ENCODE results near the gene PLA2G4A. TPM values are rescaled to one million over a fixed set of nuclear protein-coding genes. Genes with fewer than 3 reads are reported as not detected.

The PLA2G4A gene
- total and polyA plus RNA-seq, 2 experiments from 2014 or later, result 1.1 to 3.8 TPM

- Histone ChIP-seq H4K20me1 (replicated peaks; ENCODE audit: insufficient read depth) (no peaks in the 10 kb centered on the region), H3K9me2 (ENCODE audit: insufficient read depth) (no peaks in the 10 kb centered on the region), H3K4me3 (no peak overlapping the region), H3K4me1 (ENCODE audit: insufficient read depth) (peaks cover 8% of the 10 kb centered on the region; the same call in 1 of the 2 replicates), H3K79me2 (replicated peaks; ENCODE audit: insufficient read depth) (no peaks in the 10 kb centered on the region), H3K27ac (ENCODE audit: low read depth) (no peak overlapping the region), H3K36me3 (ENCODE audit: insufficient read depth) (no peaks in the 10 kb centered on the region), H3K4me2 (no peak overlapping the region), H2AFZ (no peak overlapping the region), H3F3A (replicated peaks; ENCODE audit: low read depth) (no peaks in the 10 kb centered on the region), H3K27me3 (ENCODE audit: insufficient read depth) (no peaks in the 10 kb centered on the region)
- Mint-ChIP-seq H3K36me3 (ENCODE audit: low read depth) (no peaks in the 10 kb centered on the region), H3K27me3 (ENCODE audit: insufficient read depth, low read depth, poor library complexity) (no peaks in the 10 kb centered on the region), H3K4me1 (peaks cover 7% of the 10 kb centered on the region), H3K27ac (no peak overlapping the region), H3K4me3 (no peak overlapping the region), H3K9me3 (no peaks in the 10 kb centered on the region)
- DNase-seq (ENCODE audit: low spot score) (no peak), ATAC-seq (no peak)
- TF ChIP-seq ETS1 (IDR thresholded peaks at IDR 0.05), result no peak
These were observed 148.7 kb downstream of the PLA2G4A start for GRCh38 chr1:186977266-186977957.

DNA sequence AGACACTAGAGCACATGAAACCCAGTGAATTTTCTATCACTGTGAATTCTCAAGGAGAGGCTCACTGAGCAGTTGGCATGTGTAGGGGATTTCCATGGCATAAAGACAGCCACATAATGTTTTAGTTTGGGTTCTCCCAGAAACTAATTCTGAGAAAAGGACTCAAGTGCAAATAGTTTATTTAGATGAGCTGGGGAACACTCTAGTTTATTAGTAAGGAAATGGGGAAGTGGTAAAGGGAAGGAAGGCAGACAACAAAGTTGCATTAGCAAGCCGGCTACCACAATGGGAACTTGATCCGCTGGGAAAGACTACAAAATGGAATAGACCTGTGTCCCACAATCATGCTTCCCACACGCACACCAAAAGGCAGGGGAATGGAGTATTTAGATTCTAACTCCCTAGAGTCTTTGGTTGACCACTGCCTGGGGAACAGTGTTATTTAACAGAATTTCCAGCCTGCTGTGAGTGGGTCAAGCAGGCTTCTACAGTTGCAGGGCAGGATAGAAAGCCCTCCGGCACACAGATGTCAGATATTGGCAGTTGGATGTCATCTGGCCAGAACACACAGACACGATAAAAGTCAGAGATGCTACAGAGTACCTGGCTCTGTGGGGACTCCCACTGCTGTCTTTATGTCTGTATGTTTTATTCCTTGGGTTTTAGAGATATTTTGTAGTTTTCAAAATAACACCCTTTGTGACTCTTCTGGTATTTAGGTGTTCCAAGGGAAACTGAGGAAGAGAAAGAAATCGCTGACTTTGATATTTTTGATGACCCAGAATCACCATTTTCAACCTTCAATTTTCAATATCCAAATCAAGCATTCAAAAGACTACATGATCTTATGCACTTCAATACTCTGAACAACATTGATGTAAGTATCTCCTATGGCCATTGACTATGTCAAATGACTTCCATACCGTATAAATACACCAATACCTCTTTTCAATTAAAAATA is 150.1 kb downstream of the PLA2G4A start:
- Mint-ChIP-seq H3K27me3 (ENCODE audit: insufficient read depth, low read depth, poor library complexity) (no peaks in the 10 kb centered on the region), H3K9me3 (no peaks in the 10 kb centered on the region), H3K36me3 (ENCODE audit: low read depth) (no peaks in the 10 kb centered on the region), H3K4me3 (no peak overlapping the region), H3K4me1 (peaks cover 7% of the 10 kb centered on the region), H3K27ac (no peak overlapping the region)
- H3K79me2 ChIP-seq (replicated peaks; ENCODE audit: insufficient read depth), result no peaks in the 10 kb centered on the region
- H2AFZ ChIP-seq, result no peak overlapping the region; the same call in 1 of the 2 replicates
- H3F3A ChIP-seq (replicated peaks; ENCODE audit: low read depth), result no peaks in the 10 kb centered on the region
- no peak for DNase-seq (ENCODE audit: low spot score)
- H3K4me2 ChIP-seq, result no peak overlapping the region
- no peak overlapping the region for H3K27ac ChIP-seq (ENCODE audit: low read depth)
- no peaks in the 10 kb centered on the region for H3K9me2 ChIP-seq (ENCODE audit: insufficient read depth)
- no peak for ATAC-seq
- no peak for TF ChIP-seq ETS1 (IDR thresholded peaks at IDR 0.05)
- no peak for TF ChIP-seq JUNB (IDR thresholded peaks at IDR 0.05; ENCODE audit: unreplicated experiment)
- TF ChIP-seq NANOG (IDR thresholded peaks at IDR 0.05; ENCODE audit: borderline replicate concordance), result no peak
- TF ChIP-seq STAT1 (IDR thresholded peaks at IDR 0.05; ENCODE audit: unreplicated experiment), result no peak
- no peak for TF ChIP-seq POLR2AphosphoS5 (IDR thresholded peaks at IDR 0.05; ENCODE audit: low read depth)
- TF ChIP-seq ZNF114 (CRISPR knock-in tag; IDR thresholded peaks at IDR 0.05), result no peak
- TF ChIP-seq CREB1 (CRISPR knock-in tag; IDR thresholded peaks at IDR 0.05; ENCODE audit: low read depth), result no peak
- TF ChIP-seq ZNF331 (CRISPR knock-in tag; IDR thresholded peaks at IDR 0.05; ENCODE audit: low read depth), result no peak
- TF ChIP-seq, protein P1, sequence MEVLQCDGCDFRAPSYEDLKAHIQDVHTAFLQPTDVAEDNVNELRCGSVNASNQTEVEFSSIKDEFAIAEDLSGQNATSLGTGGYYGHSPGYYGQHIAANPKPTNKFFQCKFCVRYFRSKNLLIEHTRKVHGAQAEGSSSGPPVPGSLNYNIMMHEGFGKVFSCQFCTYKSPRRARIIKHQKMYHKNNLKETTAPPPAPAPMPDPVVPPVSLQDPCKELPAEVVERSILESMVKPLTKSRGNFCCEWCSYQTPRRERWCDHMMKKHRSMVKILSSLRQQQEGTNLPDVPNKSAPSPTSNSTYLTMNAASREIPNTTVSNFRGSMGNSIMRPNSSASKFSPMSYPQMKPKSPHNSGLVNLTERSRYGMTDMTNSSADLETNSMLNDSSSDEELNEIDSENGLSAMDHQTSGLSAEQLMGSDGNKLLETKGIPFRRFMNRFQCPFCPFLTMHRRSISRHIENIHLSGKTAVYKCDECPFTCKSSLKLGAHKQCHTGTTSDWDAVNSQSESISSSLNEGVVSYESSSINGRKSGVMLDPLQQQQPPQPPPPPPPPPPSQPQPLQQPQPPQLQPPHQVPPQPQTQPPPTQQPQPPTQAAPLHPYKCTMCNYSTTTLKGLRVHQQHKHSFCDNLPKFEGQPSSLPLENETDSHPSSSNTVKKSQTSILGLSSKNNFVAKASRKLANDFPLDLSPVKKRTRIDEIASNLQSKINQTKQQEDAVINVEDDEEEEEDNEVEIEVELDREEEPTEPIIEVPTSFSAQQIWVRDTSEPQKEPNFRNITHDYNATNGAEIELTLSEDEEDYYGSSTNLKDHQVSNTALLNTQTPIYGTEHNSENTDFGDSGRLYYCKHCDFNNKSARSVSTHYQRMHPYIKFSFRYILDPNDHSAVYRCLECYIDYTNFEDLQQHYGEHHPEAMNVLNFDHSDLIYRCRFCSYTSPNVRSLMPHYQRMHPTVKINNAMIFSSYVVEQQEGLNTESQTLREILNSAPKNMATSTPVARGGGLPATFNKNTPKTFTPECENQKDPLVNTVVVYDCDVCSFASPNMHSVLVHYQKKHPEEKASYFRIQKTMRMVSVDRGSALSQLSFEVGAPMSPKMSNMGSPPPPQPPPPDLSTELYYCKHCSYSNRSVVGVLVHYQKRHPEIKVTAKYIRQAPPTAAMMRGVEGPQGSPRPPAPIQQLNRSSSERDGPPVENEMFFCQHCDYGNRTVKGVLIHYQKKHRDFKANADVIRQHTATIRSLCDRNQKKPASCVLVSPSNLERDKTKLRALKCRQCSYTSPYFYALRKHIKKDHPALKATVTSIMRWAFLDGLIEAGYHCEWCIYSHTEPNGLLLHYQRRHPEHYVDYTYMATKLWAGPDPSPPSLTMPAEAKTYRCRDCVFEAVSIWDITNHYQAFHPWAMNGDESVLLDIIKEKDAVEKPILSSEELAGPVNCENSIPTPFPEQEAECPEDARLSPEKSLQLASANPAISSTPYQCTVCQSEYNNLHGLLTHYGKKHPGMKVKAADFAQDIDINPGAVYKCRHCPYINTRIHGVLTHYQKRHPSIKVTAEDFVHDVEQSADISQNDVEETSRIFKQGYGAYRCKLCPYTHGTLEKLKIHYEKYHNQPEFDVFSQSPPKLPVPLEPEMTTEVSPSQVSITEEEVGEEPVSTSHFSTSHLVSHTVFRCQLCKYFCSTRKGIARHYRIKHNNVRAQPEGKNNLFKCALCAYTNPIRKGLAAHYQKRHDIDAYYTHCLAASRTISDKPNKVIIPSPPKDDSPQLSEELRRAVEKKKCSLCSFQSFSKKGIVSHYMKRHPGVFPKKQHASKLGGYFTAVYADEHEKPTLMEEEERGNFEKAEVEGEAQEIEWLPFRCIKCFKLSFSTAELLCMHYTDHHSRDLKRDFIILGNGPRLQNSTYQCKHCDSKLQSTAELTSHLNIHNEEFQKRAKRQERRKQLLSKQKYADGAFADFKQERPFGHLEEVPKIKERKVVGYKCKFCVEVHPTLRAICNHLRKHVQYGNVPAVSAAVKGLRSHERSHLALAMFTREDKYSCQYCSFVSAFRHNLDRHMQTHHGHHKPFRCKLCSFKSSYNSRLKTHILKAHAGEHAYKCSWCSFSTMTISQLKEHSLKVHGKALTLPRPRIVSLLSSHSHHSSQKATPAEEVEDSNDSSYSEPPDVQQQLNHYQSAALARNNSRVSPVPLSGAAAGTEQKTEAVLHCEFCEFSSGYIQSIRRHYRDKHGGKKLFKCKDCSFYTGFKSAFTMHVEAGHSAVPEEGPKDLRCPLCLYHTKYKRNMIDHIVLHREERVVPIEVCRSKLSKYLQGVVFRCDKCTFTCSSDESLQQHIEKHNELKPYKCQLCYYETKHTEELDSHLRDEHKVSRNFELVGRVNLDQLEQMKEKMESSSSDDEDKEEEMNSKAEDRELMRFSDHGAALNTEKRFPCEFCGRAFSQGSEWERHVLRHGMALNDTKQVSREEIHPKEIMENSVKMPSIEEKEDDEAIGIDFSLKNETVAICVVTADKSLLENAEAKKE (CRISPR knock-in tag; IDR thresholded peaks at IDR 0.05), result no peak
- TF ChIP-seq EZH2phosphoT487 (IDR thresholded peaks at IDR 0.05; ENCODE audit: unreplicated experiment), result no peak
- no peak for TF ChIP-seq EZH2 (IDR thresholded peaks at IDR 0.05; ENCODE audit: low read depth, unreplicated experiment)
- H4K20me1 ChIP-seq (replicated peaks; ENCODE audit: insufficient read depth), result no peaks in the 10 kb centered on the region
- no peak overlapping the region for H3K4me3 ChIP-seq
- H3K36me3 ChIP-seq (ENCODE audit: insufficient read depth), result no peaks in the 10 kb centered on the region
- no peaks in the 10 kb centered on the region for H3K27me3 ChIP-seq (ENCODE audit: insufficient read depth)
- H3K4me1 ChIP-seq (ENCODE audit: insufficient read depth), result peaks cover 8% of the 10 kb centered on the region; the same call in 1 of the 2 replicates
